Measurements from ENCODE around the gene KCNJ5. TPM values are rescaled to one million over a fixed set of nuclear protein-coding genes. Genes with fewer than 3 reads are reported as not detected.

The KCNJ5 gene
- total RNA-seq, 1 donor from 2014 or later = 8.5 TPM

GRCh38 chr11:128865490-128865889 lies 25.7 kb upstream of the KCNJ5 start:
- DNase-seq (no peak), ATAC-seq (no peak)
- no peak overlapping the region for H3K4me3 ChIP-seq
- no peak overlapping the region for H3K27ac ChIP-seq
- TF ChIP-seq CTCF (IDR thresholded peaks at IDR 0.05) = no peak
- H3K9me3 ChIP-seq = no peaks in the 10 kb centered on the region
- no peaks in the 10 kb centered on the region for H3K27me3 ChIP-seq
- H3K36me3 ChIP-seq = no peaks in the 10 kb centered on the region
- intact Hi-C loops (cut with DNase I) = no loop called here
- no peaks in the 10 kb centered on the region for H3K4me1 ChIP-seq

GRCh38 chr11:128867277-128867676 lies 23.9 kb upstream of the KCNJ5 start, which contains the start of gene KCNJ1:
Gene KCNJ1, minus strand, starts transcription at chr11:128867296. Its CDS starts 27,053 bp downstream, at chr11:128840243.
- no peaks in the 10 kb centered on the region for H3K4me1 ChIP-seq
- no peaks in the 10 kb centered on the region for H3K36me3 ChIP-seq
- intact Hi-C loops (cut with DNase I) = no loop called here
- TF ChIP-seq CTCF (IDR thresholded peaks at IDR 0.05) = no peak
- H3K27ac ChIP-seq = no peak within 1 kb of the TSS
- no peaks in the 10 kb centered on the region for H3K9me3 ChIP-seq
- ATAC-seq (no peak), DNase-seq (no peak)
- no peaks in the 10 kb centered on the region for H3K27me3 ChIP-seq
- H3K4me3 ChIP-seq = no peak within 1 kb of the TSS

- Histone ChIP-seq H3K27me3 (no peaks in the 10 kb centered on the region), H3K36me3 (no peaks in the 10 kb centered on the region), H3K27ac (no peak overlapping the region), H3K4me1 (no peaks in the 10 kb centered on the region), H3K4me3 (no peak overlapping the region), H3K9me3 (no peaks in the 10 kb centered on the region)
- no peak for ATAC-seq
- TF ChIP-seq CTCF (IDR thresholded peaks at IDR 0.05) = no peak
- DNase-seq = no peak
- intact Hi-C loops (cut with DNase I) = no loop called here
Observed at GRCh38 chr11:128868841-128869671, 22.1 kb upstream of the KCNJ5 start.

- DNase-seq (no peak), ATAC-seq (no peak)
- intact Hi-C loops (cut with DNase I) = no loop called here
- no peak for TF ChIP-seq CTCF (IDR thresholded peaks at IDR 0.05)
- Histone ChIP-seq H3K27me3 (no peaks in the 10 kb centered on the region), H3K4me1 (no peaks in the 10 kb centered on the region), H3K9me3 (no peaks in the 10 kb centered on the region), H3K27ac (no peak overlapping the region), H3K36me3 (no peaks in the 10 kb centered on the region), H3K4me3 (no peak overlapping the region)
Observed at GRCh38 chr11:128871168-128871610, 20.0 kb upstream of the KCNJ5 start.

GRCh38 chr11:128872094-128872493 lies 19.1 kb upstream of the KCNJ5 start:
- no peak for TF ChIP-seq CTCF (IDR thresholded peaks at IDR 0.05)
- DNase-seq = no peak
- H3K27ac ChIP-seq = no peak overlapping the region
- intact Hi-C loops (cut with DNase I) = no loop called here
- H3K4me3 ChIP-seq = no peak overlapping the region
- no peaks in the 10 kb centered on the region for H3K4me1 ChIP-seq
- H3K9me3 ChIP-seq = no peaks in the 10 kb centered on the region
- no peaks in the 10 kb centered on the region for H3K27me3 ChIP-seq
- ATAC-seq = no peak
- no peaks in the 10 kb centered on the region for H3K36me3 ChIP-seq
